Thyroid gland (tissue), 4 donors: Measurements from ENCODE around the gene BLID. TPM values are rescaled to one million over a fixed set of nuclear protein-coding genes. Genes with fewer than 3 reads are reported as not detected.

ENCODE experiments used
- DNase-seq, 2 donors: peaks; one replicate each; pipeline ENCODE4 v3.0.0-alpha.2; 2019
- H3K27ac ChIP-seq, 3 donors: fragments of 200-600 bp; sonication (generic); 1 replicate in 2 of 3; 2 replicates in 1 of 3; pipeline ENCODE4 v1.5.1; 2016 to 2019; ENCODE audit warnings: mild to moderate bottlenecking in 1 of 3, moderate library complexity in 1 of 3
- H3K27me3 ChIP-seq: fragments of 200-600 bp; sonication (generic); one replicate; pipeline ENCODE4 v1.5.1; 2019
- H3K36me3 ChIP-seq, 2 donors: fragments of 200-600 bp; sonication (generic); one replicate each; pipeline ENCODE4 v1.5.1; 2016 to 2019
- H3K4me1 ChIP-seq, 2 donors: fragments of 200-600 bp; sonication (generic); one replicate each; pipeline ENCODE4 v1.5.1; 2017 to 2019
- H3K4me3 ChIP-seq, 3 donors: fragments of 200-600 bp; sonication (generic); replicated peaks in 1 of 3; 1 replicate in 2 of 3; 2 replicates in 1 of 3; pipeline ENCODE4 v1.5.1; 2016; ENCODE audit warnings: mild to moderate bottlenecking in 1 of 3
- H3K9me3 ChIP-seq: fragments of 200-600 bp; sonication (generic); one replicate; pipeline ENCODE4 v1.5.1; 2017
- CTCF ChIP-seq, 6 experiments: fragments of 200-600 bp in 3 of 6; fragments of 450-650 bp in 3 of 6; sonication (generic) in 3 of 6; IDR thresholded peaks; one replicate each; pipeline ENCODE4 v1.5.1; 2016 to 2019; ENCODE audit warnings: antibody characterized with exemption in 6 of 6, mild to moderate bottlenecking in 2 of 6, inconsistent platforms in 1 of 6, moderate library complexity in 1 of 6
- POLR2A ChIP-seq, 2 donors: fragments of 450-650 bp; IDR thresholded peaks; one replicate each; pipeline ENCODE4 v1.6.1; 2017; ENCODE audit warnings: antibody characterized with exemption in 2 of 2, mild to moderate bottlenecking in 2 of 2, moderate library complexity in 1 of 2
- WGBS, 2 donors: methylation state at CpG; one replicate each; pipeline ENCODE4 v1.1.5; 2017; 5-methylcytosine and 5-hydroxymethylcytosine counted together
- intact Hi-C: fragments of 100-400 bp; cut with DNase I; formaldehyde crosslinking; loops from one replicate; pipeline ENCODE4 v1.15.1; 2023
- total RNA-seq, 4 donors: library from RNA; depleted of rRNA; stranded (reverse); fragments of >200 nt; gene quantifications; one replicate each; pipeline ENCODE4 v1.2.3, GENCODE V29; 2016

BLID gene
- total RNA-seq, 4 donors from 2014 or later: 4.8 to 11.5 (median 7.4) TPM

- DNase-seq: no peak
- no peaks in the 10 kb centered on the region for H3K9me3 ChIP-seq
- 63 to 87% methylated on average over 3 of the region's 3 CpGs for WGBS, 2 donors
- H3K27me3 ChIP-seq: no peaks in the 10 kb centered on the region
- no peak overlapping the region for H3K4me3 ChIP-seq
- intact Hi-C loops: no loop called here
- H3K4me1 ChIP-seq: peaks cover 0 to 3% of the 10 kb centered on the region in 2 donors
- TF ChIP-seq POLR2A (IDR thresholded peaks at IDR 0.05) (no peak), CTCF (IDR thresholded peaks at IDR 0.05) (no peak)
- H3K36me3 ChIP-seq: no peaks in the 10 kb centered on the region
- H3K27ac ChIP-seq: no peak overlapping the region
These were observed 9.0 kb downstream of the BLID start for GRCh38 chr11:122107045-122107444.

- TF ChIP-seq POLR2A (IDR thresholded peaks at IDR 0.05): no peak
- TF ChIP-seq CTCF (IDR thresholded peaks at IDR 0.05): no peak
- H3K27ac ChIP-seq: no peak overlapping the region
- H3K4me3 ChIP-seq: no peak overlapping the region
- DNase-seq: peak; percentile 56 to 58
- peaks cover 0 to 5% of the 10 kb centered on the region in 2 donors for H3K4me1 ChIP-seq
- no peaks in the 10 kb centered on the region for H3K36me3 ChIP-seq
- no peaks in the 10 kb centered on the region for H3K9me3 ChIP-seq
- 71% methylated on average over 8 of the region's 8 CpGs for WGBS, 2 donors
- intact Hi-C loops: no loop called here
- no peaks in the 10 kb centered on the region for H3K27me3 ChIP-seq
These were observed 10.8 kb downstream of the BLID start for GRCh38 chr11:122105044-122105758.

GRCh38 chr11:122104341-122104740, 11.7 kb downstream of the BLID start:
- TF ChIP-seq CTCF (IDR thresholded peaks at IDR 0.05): no peak
- no peak for TF ChIP-seq POLR2A (IDR thresholded peaks at IDR 0.05)
- 63 to 71% methylated on average over 1 of the region's 1 CpG for WGBS, 2 donors
- H3K4me3 ChIP-seq: no peak overlapping the region
- H3K4me1 ChIP-seq: peaks cover 0 to 5% of the 10 kb centered on the region in 2 donors
- DNase-seq: no peak
- no peaks in the 10 kb centered on the region for H3K9me3 ChIP-seq
- H3K27ac ChIP-seq: no peak overlapping the region
- intact Hi-C loops: loop anchor here (5.0 kb wide), 2 partner anchors 103 to 447 kb away; no protein-coding TSS in a partner anchor
- H3K27me3 ChIP-seq: no peaks in the 10 kb centered on the region
- H3K36me3 ChIP-seq: no peaks in the 10 kb centered on the region

- intact Hi-C loops: loop anchor here (5.0 kb wide), 2 partner anchors 104 to 446 kb away; no protein-coding TSS in a partner anchor
- DNase-seq: no peak
- WGBS, 2 donors: 94% methylated on average over 4 of the region's 4 CpGs
- TF ChIP-seq CTCF (IDR thresholded peaks at IDR 0.05) (no peak), POLR2A (IDR thresholded peaks at IDR 0.05) (no peak)
- Histone ChIP-seq H3K27me3 (no peaks in the 10 kb centered on the region), H3K36me3 (no peaks in the 10 kb centered on the region), H3K4me3 (no peak overlapping the region), H3K9me3 (no peaks in the 10 kb centered on the region), H3K4me1 (peaks cover 0 to 5% of the 10 kb centered on the region in 2 donors), H3K27ac (no peak overlapping the region)
These were observed 12.3 kb downstream of the BLID start for GRCh38 chr11:122103726-122104125.

- TF ChIP-seq POLR2A (IDR thresholded peaks at IDR 0.05) (no peak), CTCF (IDR thresholded peaks at IDR 0.05) (no peak)
- Histone ChIP-seq H3K4me3 (no peak overlapping the region), H3K36me3 (no peaks in the 10 kb centered on the region), H3K9me3 (no peaks in the 10 kb centered on the region), H3K27ac (no peak overlapping the region), H3K27me3 (no peaks in the 10 kb centered on the region), H3K4me1 (peaks cover 0 to 5% of the 10 kb centered on the region in 2 donors)
- intact Hi-C loops: loop anchor here (5.0 kb wide), 2 partner anchors 104 to 446 kb away; no protein-coding TSS in a partner anchor
- WGBS, 2 donors: 81 to 91% methylated on average over 6 of the region's 6 CpGs
- DNase-seq: no peak
These were observed 12.7 kb downstream of the BLID start for GRCh38 chr11:122103321-122103720.
